ENCODE data around the gene ADAM11.
"Not testable (repeated sequence)": the region's sequence is repeated elsewhere in the genome, so short reads cannot be mapped to it uniquely, and the experiment has no call there.

The ADAM11 gene

GRCh38 chr17:44758414-44759085 lies at the start of gene ADAM11:
Gene ADAM11, plus strand, starts transcription at chr17:44758988. Its CDS starts 212 bp downstream, at chr17:44759200.
- H3K27ac ChIP-seq: no peak within 1 kb of the TSS
- no peak for TF ChIP-seq CTCF (IDR thresholded peaks at IDR 0.05)
- no peak for TF ChIP-seq ZFX (IDR thresholded peaks at IDR 0.05; ENCODE audit: borderline replicate concordance)

- TF ChIP-seq ZFX (IDR thresholded peaks at IDR 0.05; ENCODE audit: borderline replicate concordance): no peak
- TF ChIP-seq CTCF (IDR thresholded peaks at IDR 0.05): no peak
- H3K27ac ChIP-seq: no peak overlapping the region
Observed at GRCh38 chr17:44719444-44719843, 39.3 kb upstream of the ADAM11 start.

DNA sequence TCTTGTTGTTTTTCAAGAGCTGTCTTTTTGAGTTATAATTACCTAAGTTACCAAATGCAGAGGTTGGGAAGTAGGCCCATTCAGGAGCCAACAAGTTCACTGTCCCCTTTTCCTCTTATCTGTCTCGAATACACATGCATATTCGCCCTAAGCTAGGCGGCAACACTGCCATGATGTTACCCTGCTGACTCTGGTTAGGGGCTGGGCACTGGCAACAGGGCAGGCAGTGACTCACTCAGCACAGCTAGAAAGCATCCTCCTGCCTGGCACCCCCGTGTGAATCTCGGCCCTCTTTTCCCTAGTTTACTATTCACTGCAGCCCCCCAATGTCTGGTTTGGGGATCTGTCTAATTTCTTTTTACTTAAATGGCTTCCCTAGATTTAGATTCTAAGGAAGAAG lies 36.5 kb upstream of the ADAM11 start:
- TF ChIP-seq CTCF (IDR thresholded peaks at IDR 0.05) (no peak), ZFX (IDR thresholded peaks at IDR 0.05; ENCODE audit: borderline replicate concordance) (no peak)
- no peak overlapping the region for H3K27ac ChIP-seq

DNA sequence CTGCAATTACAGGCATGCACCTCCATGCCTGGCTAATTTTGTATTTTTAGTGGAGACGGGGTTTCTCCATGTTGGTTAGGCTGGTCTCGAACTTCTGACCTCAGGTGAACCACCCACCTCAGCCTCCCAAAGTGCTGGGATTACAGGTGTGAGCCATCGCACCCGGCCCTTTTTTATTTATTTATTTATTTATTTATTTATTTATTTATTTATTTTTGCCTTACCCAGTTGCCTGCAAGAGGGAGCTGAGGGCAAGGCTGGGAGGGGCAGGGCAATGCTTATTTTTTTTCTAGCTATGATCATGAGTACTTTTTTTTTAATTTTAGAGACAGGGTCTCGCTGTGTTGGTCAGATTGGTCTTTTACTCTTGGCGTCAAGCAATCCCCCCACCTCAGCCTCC lies 32.7 kb upstream of the ADAM11 start:
- not testable (repeated sequence) for H3K27ac ChIP-seq

DNA sequence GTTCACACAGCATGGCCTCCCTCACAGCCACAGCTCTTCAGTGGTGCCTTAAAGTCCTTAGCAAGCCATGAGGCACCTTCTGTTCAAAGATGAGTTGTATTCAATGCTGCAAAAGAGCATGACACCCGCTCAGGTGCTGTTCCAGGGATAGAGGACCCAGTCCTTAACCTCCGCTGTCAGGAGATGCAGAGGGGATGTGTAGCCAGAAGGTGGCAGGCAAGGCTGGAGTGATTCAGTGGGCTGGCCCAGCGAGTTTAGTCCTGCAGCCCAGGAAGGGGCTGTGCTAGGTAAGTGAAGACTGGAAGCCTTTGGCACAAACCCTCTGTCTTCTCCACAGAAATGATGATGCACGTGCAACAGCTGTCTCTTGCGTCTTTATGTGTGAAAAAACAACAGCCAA lies 25.0 kb upstream of the ADAM11 start:
- H3K27ac ChIP-seq: no peak overlapping the region
- peak; percentile 45 for TF ChIP-seq CTCF (IDR thresholded peaks at IDR 0.05)
- no peak for TF ChIP-seq ZFX (IDR thresholded peaks at IDR 0.05; ENCODE audit: borderline replicate concordance)

DNA sequence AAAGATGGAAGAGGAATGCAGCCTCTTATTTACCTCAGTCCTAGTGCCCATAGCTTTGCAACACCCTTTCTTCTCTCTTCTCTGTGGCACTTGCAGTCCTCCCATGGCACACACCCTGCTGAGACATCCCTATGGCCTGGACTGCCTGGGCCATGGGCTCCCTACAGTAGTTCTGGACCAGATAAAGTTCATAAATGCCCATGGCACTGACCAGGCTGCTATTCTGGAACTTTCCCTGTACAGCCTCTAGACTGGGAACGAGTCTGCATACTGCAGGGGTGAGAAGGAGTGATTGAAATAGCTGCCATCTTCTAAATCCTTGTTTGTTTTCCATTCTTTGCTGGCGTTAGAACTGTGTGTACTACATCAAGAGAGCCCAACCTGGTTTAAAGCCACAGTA lies 24.5 kb upstream of the ADAM11 start:
- no peak overlapping the region for H3K27ac ChIP-seq
- TF ChIP-seq ZFX (IDR thresholded peaks at IDR 0.05; ENCODE audit: borderline replicate concordance) (no peak), CTCF (IDR thresholded peaks at IDR 0.05) (no peak)

DNA sequence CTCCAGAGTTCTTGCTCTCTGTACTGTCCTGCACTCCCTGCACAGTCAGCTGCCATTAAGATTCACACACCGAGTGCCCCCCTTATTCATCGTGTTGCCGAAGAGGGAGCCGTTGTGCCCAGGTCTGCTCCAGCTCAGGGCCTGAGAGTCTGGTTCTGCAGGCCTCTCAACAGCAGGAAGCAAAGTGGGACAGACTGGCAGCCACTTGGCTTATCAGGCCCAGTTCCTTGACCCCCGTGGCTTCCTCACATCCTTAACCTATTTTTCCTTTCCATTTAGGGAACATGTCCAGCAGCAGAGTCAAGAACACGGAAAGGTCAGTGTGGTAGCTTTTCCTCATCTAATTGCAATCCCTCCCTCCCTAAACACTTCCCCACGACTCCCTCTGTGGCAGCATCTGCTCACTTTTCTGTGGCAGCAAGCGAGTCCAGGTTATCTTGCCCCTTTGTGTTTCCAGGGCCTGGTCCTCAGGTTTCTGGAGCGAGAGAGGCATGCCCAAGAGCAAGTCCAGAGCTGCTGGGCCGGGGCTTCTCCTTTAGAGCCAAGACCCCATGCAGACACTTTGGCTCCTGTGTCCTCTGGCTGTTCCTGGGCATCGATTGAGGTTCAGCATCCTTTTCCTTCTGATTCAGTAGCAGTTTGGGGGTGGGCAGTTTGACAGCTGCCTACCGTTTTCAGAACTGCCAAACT lies 22.1 kb upstream of the ADAM11 start:
- TF ChIP-seq CTCF (IDR thresholded peaks at IDR 0.05) (no peak), ZFX (IDR thresholded peaks at IDR 0.05; ENCODE audit: borderline replicate concordance) (no peak)
- no peak overlapping the region for H3K27ac ChIP-seq
